Right lung (tissue), 5 donors: Measurements from ENCODE around the gene SYT15. TPM values are rescaled to one million over a fixed set of nuclear protein-coding genes. Genes with fewer than 3 reads are reported as not detected.

Experiments used
- DNase-seq, 2 donors: peaks; one replicate each; pipeline ENCODE4 v3.0.0-alpha.2; 2013
- polyA plus RNA-seq, 5 donors: library from polyadenylated mRNA; unstranded; fragments of 120-200 nt; gene quantifications; one replicate each; pipeline versions ENCODE4 v1.2.1 to v1.2.3, GENCODE V29; 2013; ENCODE audit warnings: inconsistent platforms in 1 of 5, low replicate concordance in 1 of 5; ENCODE audit not compliant: insufficient read length in 5 of 5, insufficient read depth in 1 of 5

The SYT15 gene
- polyA plus RNA-seq, 5 donors, result 20.1 to 29.0 (median 26.5) TPM

DNA sequence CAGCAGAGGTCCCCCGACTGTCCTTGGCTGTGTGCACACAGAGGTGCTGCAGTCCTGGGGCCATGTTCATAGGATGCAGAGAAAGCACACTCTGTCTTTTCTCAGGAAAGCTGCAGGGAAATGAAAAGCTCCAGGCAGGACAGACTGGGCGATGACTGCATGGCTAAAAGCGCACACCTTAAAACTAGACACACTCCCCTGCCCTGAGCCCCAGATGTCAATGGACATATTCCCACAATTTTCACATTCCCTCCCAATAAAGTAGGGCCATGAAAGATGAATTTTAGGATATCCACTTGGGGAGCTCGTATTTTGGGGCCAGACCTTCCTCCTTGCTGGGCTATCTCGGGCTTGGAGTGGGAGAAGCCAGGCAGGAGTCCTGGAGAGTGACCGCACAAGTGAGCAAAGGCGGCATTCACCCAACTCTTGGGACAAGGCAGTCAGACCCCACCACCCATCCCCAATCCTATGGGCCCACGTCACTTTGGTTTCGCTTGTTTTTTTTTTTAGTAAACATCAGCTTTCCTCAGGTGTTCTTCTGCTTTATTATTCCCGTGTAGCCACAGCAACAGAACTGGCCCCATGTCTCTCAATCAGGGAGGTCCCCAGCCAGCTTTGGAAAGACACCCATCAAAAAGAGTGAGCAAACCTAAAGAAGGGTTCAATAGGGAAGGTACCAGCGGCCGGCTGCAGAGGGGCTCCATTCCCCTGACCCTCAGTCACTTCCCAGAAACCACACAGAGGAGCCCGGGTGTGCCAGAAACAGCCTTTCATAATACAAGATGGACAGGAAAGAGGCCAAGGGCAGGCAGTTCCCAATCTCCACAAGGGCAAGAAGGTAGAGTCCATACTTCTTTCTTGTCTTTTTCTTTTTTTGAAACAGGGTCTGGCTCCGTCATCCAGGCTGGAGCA is 35.2 kb upstream of the SYT15 start:
- no peak for DNase-seq

DNA sequence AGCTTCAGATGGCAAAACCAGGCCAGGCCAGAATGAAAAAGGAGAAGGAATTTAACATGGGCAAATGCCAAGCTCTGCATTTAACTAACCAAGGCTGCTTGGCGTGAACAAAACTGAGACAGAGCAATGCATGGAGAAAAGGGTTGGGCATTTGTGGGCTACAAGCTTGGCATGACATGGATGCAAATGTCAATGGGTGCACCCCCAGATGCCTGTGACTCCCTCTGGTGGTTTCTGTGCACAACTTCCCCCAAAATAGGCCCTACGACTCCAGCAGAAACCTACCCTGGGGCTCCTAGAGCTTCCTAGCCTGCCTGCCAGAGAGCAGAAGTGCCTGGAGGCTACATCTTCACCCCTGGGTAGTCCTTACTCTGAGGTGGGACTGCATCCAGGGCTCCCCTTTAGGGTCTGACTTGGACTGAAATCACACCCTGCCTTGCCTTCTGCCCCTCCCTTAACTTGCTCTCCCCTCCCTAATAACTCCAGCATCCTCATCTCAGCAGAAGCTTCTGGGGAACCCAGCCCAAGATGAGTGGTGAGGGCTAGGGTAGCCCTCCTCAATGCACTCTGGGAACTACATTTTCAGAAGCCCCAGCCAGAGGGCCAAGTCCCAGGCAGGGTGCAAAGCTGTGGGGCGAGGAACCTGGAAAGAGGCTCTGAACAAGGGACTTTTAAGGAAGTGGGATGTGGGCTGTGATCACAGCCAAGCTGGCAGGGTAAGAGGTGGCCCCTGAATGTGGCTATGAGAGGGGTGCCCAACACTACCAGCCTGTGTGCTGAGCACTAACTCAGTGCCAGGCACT is 33.7 kb upstream of the SYT15 start:
- DNase-seq, result no peak

- DNase-seq, result no peak
Measured at GRCh38 chr10:46545861-46546590, 32.9 kb upstream of the SYT15 start.

- DNase-seq, result no peak
Measured at GRCh38 chr10:46546591-46547540, 32.1 kb upstream of the SYT15 start.

DNA sequence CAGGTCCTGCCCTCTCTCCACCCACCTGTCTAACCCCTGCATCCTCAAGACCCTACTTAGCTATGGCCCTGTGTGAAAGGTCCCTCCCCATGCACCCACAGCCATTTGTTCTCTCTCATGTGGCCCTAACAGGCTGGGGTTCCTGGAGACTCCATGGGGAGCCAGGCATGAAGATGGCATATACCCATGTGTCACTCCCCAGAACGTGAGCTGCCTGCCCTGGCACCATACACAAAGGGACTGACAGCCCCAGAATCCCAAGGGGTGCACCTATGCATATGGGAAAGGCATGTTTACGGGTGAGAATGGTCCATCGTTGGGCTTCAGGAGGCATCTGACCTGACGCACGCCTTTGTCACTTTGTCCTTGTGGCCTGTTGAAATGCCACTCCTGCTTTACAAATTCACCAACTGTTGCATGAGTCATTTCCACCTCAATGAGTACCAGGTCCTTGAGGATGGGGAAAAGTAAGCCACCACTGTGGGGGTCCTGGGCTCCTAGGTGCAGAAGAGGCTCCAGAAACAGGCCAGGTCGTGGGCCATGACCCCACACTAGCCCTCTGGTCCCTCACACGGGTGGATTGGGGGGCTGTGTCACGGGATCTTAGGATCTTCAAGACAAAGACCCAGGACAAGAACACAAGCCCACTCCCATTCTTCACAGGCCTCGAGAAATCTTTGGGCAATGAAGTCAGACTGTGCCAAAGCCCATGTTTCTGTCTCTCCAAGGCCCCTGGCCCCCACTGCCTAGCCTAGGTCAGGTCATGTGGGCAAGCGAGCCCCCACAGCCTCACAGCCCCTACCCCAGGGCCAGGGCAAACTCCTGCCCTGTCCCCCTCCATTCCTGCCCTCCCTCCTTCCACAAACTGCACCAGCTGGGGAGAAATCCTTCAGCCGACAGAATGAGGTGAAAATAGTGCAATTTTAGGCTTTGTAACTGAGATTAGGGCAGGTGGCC is 31.1 kb upstream of the SYT15 start:
- DNase-seq, result no peak

GRCh38 chr10:46548498-46549090 is 30.3 kb upstream of the SYT15 start:
- no peak for DNase-seq

- DNase-seq, result no peak
Measured at GRCh38 chr10:46549171-46550075, 29.5 kb upstream of the SYT15 start.

GRCh38 chr10:46550076-46550790 is 28.7 kb upstream of the SYT15 start:
- DNase-seq, result no peak

- DNase-seq, result no peak
Measured at GRCh38 chr10:46550795-46551700, 27.9 kb upstream of the SYT15 start.

DNA sequence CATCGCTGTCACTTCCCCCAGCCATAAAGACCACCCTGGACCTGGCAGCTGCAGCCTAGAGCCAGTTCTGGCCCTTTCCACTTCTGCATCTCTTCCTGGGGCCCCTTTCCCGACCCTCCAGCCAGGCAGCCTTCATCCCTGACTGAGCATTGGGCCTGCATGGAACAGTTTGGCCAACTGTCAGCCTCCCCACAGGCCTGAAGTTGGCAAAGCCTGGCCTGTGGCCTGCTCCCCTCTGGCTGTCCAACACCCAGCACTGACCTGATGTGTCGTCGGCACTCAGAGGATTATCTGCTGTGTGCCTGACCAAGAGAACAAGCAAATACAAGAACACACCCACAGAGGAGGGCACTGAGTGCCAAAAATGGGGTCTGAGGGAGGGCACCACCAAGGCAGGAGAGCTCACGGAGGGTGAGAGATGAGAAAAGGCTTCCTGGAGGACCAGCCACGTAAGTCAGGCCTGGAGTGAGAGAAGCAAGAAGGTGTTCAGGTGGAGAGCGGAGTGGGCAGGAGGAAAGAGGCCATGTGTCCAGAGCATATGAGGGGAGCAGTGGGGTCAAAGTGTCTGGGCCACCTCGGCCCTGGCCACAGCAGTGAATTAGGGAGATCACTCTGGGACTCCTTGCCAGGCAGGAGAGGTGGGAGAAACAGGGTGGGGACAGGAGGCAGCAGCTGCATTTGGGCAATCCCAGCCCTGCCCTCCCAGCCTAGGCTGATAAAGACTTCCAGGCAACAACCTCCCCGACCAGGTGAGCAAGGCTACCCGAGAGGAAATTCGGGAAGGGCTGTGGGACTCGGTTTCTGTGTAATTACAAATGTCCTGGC is 27.0 kb upstream of the SYT15 start:
- DNase-seq, result no peak

DNA sequence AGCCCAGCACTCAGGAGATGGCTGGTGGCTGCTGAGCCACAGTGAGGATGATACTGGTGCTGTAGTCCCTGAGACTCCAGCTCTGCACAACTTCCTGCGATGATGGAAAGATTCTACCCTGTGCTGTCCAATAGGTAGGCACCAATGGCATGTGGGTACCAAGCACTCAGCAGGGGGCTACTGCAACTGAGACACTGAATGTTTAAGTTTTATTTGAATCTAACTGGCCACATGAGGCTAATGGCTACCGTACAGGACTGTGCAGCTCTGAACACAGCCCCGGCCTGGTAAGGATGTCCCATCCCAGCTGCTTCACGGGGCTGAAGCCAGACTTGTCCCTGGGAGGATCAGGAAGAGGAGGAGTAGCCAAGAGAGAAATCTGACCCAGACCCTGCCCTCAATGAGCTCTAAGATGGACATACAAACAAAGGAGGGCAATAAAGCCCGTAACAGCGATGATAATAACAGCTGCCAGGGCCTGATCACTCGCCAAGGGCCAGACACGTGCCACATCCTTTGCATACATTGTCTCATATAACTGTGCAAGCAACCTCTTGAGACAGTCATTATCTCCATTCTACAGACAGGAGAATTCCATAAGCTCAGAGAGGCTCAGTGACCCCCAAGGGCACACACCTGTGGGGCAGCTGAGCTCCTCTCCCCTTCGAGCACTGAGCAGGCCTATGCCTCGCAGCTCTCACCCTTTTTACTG is 26.2 kb upstream of the SYT15 start:
- DNase-seq, result no peak

DNA sequence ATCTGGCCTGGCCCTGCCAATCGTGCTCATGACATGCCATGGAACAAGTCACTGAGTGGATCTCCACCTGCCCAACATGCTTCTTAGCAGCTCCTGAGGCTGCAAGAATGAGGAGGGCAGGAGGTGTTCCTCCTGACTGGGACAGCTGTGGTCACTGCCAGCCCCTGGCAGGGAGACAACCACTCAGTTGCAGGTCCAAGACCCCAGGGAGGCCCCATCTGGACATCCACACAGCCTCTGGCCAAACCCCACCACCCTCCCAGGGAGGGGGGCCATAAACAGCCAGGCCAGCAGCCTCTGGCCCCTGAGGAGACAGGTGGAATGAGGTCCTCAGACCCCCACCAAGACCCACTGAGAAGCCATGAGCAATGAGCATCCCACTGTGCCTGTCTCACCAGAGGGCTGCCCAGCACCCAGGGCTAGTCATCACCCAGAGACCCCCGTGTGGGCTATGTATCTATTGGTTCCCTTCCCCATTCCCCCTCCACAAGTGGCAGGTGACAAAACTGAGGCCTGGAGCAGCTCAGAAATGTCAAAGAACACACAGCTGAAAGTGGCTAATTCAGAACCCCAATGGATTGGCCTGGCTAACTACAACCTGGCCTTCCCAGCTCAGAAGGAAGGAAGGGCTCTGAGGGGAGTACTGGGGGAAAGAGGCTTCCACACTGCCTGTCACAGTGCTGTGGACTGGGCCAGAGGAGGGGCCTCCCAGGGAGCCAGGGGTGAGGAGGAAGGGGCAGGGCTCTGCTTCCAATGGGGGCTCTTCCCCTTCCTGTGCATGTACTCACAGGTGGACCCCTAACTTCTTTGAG is 25.5 kb upstream of the SYT15 start:
- no peak for DNase-seq

- DNase-seq, result no peak
Measured at GRCh38 chr10:46554166-46554781, 24.7 kb upstream of the SYT15 start.

GRCh38 chr10:46555366-46555712 is 23.6 kb upstream of the SYT15 start:
- peak in 1 of 2 donors; percentile 29 for DNase-seq
